Measurements from ENCODE around the gene SMYD5.
"Not testable (repeated sequence)": the region's sequence is repeated elsewhere in the genome, so short reads cannot be mapped to it uniquely, and the experiment has no call there.

DNA sequence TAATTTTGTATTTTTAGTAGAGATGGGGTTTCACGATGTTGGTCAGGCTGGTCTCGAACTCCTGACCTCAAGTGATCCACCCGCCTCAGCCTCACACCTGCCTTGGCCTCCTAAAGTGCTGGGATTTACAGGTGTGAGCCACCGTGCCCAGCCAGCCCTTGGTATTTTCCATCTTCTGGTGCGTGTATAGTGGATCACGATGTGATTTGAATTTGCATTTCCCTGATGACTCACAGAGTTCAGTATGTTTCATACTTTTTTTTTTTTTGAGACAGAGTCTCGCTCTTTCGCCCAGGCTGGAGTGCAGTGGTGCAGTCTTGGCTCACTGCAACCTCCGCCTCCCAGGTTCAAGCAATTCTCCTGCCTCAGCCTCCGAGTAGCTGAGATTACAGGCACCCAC is 13.8 kb upstream of the SMYD5 start:
- TF ChIP-seq, protein P1, sequence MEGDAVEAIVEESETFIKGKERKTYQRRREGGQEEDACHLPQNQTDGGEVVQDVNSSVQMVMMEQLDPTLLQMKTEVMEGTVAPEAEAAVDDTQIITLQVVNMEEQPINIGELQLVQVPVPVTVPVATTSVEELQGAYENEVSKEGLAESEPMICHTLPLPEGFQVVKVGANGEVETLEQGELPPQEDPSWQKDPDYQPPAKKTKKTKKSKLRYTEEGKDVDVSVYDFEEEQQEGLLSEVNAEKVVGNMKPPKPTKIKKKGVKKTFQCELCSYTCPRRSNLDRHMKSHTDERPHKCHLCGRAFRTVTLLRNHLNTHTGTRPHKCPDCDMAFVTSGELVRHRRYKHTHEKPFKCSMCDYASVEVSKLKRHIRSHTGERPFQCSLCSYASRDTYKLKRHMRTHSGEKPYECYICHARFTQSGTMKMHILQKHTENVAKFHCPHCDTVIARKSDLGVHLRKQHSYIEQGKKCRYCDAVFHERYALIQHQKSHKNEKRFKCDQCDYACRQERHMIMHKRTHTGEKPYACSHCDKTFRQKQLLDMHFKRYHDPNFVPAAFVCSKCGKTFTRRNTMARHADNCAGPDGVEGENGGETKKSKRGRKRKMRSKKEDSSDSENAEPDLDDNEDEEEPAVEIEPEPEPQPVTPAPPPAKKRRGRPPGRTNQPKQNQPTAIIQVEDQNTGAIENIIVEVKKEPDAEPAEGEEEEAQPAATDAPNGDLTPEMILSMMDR (IDR thresholded peaks at IDR 0.05): not testable (repeated sequence)
- not testable (repeated sequence) for TF ChIP-seq POLR2AphosphoS5, EP300, POLR2A (IDR thresholded peaks at IDR 0.05)
